ENCODE results near the gene COG7.

Gene COG7

GRCh38 chr16:23500212-23500861 lies 47.3 kb upstream of the COG7 start:
- H2BK12ac ChIP-seq (ENCODE audit: low read length), result no peak overlapping the region
- WGBS (ENCODE audit: extremely low coverage, insufficient coverage, insufficient read length), result no CpG with 5 or more reads among the region's 20 CpGs
- H3K4me3 ChIP-seq (ENCODE audit: low read depth, low read length), result no peak overlapping the region
- no peaks in the 10 kb centered on the region for H3K9me3 ChIP-seq (ENCODE audit: insufficient read depth, low read depth, low read length)
- H3K14ac ChIP-seq (ENCODE audit: low read length), result no peak overlapping the region
- H4K91ac ChIP-seq (ENCODE audit: low read depth, low read length), result no peak overlapping the region
- H3K4me1 ChIP-seq (ENCODE audit: control insufficient read depth in 1 of 2, insufficient read depth in 2 of 2, low read length in 2 of 2), result peaks cover 18 to 19% of the 10 kb centered on the region in 2 experiments
- H2BK120ac ChIP-seq (ENCODE audit: insufficient read depth, low read length, poor library complexity), result no peak overlapping the region
- peaks cover 5 to 7% of the 10 kb centered on the region in 2 experiments for H3K36me3 ChIP-seq (ENCODE audit: control insufficient read depth in 1 of 2, insufficient read depth in 2 of 2, low read length in 2 of 2)
- no peak for DNase-seq
- H3K79me2 ChIP-seq (ENCODE audit: control insufficient read depth, insufficient read depth, low read length, poor library complexity), result peaks cover 2% of the 10 kb centered on the region
- no peak overlapping the region for H3K18ac ChIP-seq (ENCODE audit: low read length)
- H2AK5ac ChIP-seq (ENCODE audit: low read length), result no peak overlapping the region
- H4K12ac ChIP-seq (ENCODE audit: low read depth, low read length), result no peak overlapping the region
- H2AFZ ChIP-seq (ENCODE audit: insufficient read depth, low read length, poor library complexity), result no peak overlapping the region
- H3K4me2 ChIP-seq (ENCODE audit: low read length), result no peak overlapping the region
- H3K79me1 ChIP-seq (ENCODE audit: low read length), result no peaks in the 10 kb centered on the region
- no peak overlapping the region for H4K8ac ChIP-seq (ENCODE audit: low read depth, low read length)
- H3K27me3 ChIP-seq (ENCODE audit: insufficient read depth, low read length), result no peaks in the 10 kb centered on the region
- H3K23ac ChIP-seq (ENCODE audit: low read length), result no peak overlapping the region
- H3K27ac ChIP-seq (ENCODE audit: low read depth, low read length), result no peak overlapping the region
- no peak overlapping the region for H2BK5ac ChIP-seq (ENCODE audit: low read depth, low read length, poor library complexity)
- H3K9ac ChIP-seq (ENCODE audit: low read length), result no peak overlapping the region
- H3K4ac ChIP-seq (ENCODE audit: low read depth, low read length), result no peak overlapping the region

DNA sequence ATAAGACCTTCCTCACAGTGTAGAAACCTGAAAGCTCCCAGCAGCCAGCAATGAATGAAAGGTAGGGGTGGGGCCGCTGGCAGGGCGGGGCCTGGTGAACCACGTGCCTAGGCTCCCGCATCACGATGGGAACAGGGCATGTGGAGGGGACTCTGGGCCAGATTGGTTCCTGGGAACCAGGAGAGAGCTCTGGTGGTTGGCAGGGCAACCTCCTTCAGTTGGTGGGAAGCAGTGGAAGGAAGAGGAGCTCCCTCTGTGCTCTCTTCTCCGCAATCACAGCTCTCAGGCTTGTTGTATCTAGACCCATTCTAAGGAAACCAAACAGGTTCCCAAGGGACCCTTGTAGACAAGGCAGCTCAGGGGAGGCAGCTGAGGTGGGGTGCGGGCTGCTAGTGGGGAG lies 46.8 kb upstream of the COG7 start:
- WGBS (ENCODE audit: extremely low coverage, insufficient coverage, insufficient read length), result no CpG with 5 or more reads among the region's 7 CpGs
- H3K27ac ChIP-seq (ENCODE audit: low read depth, low read length), result no peak overlapping the region
- H3K9ac ChIP-seq (ENCODE audit: low read length), result no peak overlapping the region
- H3K4me3 ChIP-seq (ENCODE audit: low read depth, low read length), result no peak overlapping the region
- DNase-seq, result no peak
- no peak overlapping the region for H2AK5ac ChIP-seq (ENCODE audit: low read length)
- H3K4me2 ChIP-seq (ENCODE audit: low read length), result no peak overlapping the region
- no peak overlapping the region for H2BK120ac ChIP-seq (ENCODE audit: insufficient read depth, low read length, poor library complexity)
- no peak overlapping the region for H4K12ac ChIP-seq (ENCODE audit: low read depth, low read length)
- H3K79me2 ChIP-seq (ENCODE audit: control insufficient read depth, insufficient read depth, low read length, poor library complexity), result no peaks in the 10 kb centered on the region
- H3K79me1 ChIP-seq (ENCODE audit: low read length), result no peaks in the 10 kb centered on the region
- H3K23ac ChIP-seq (ENCODE audit: low read length), result no peak overlapping the region
- H3K36me3 ChIP-seq (ENCODE audit: control insufficient read depth in 1 of 2, insufficient read depth in 2 of 2, low read length in 2 of 2), result peaks cover 5 to 8% of the 10 kb centered on the region in 2 experiments
- H3K4ac ChIP-seq (ENCODE audit: low read depth, low read length), result no peak overlapping the region
- no peak overlapping the region for H4K8ac ChIP-seq (ENCODE audit: low read depth, low read length)
- no peaks in the 10 kb centered on the region for H3K27me3 ChIP-seq (ENCODE audit: insufficient read depth, low read length)
- no peak overlapping the region for H4K91ac ChIP-seq (ENCODE audit: low read depth, low read length)
- H3K9me3 ChIP-seq (ENCODE audit: insufficient read depth, low read depth, low read length), result no peaks in the 10 kb centered on the region
- H2BK5ac ChIP-seq (ENCODE audit: low read depth, low read length, poor library complexity), result no peak overlapping the region
- no peak overlapping the region for H3K18ac ChIP-seq (ENCODE audit: low read length)
- peaks cover 16 to 17% of the 10 kb centered on the region in 2 experiments for H3K4me1 ChIP-seq (ENCODE audit: control insufficient read depth in 1 of 2, insufficient read depth in 2 of 2, low read length in 2 of 2)
- no peak overlapping the region for H2AFZ ChIP-seq (ENCODE audit: insufficient read depth, low read length, poor library complexity)
- H3K14ac ChIP-seq (ENCODE audit: low read length), result no peak overlapping the region
- H2BK12ac ChIP-seq (ENCODE audit: low read length), result no peak overlapping the region

DNA sequence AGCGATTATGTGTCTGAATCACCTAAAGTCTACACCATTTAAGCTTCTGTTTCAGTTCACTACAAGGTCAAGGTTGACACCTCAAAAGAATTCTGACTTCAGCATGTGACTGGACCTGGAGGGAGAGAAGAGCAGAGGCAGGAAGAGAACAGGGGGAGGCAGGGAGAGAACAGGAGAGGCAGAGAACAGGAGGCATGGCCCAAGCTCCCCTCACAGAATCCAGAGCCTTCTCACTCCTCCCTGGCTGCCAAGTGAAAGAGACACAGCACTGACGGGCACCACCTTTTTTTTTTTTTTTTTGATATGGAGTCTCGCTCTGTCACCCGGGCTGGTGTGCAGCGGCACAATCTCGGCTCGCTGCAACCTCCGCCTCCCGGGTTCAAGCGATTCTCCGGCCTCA lies 45.9 kb upstream of the COG7 start:
- H3K79me2 ChIP-seq (ENCODE audit: control insufficient read depth, insufficient read depth, low read length, poor library complexity), result no peaks in the 10 kb centered on the region
- H3K9ac ChIP-seq (ENCODE audit: low read length), result no peak overlapping the region
- H3K9me3 ChIP-seq (ENCODE audit: insufficient read depth, low read depth, low read length), result no peaks in the 10 kb centered on the region
- H3K4me1 ChIP-seq (ENCODE audit: control insufficient read depth in 1 of 2, insufficient read depth in 2 of 2, low read length in 2 of 2), result peaks cover 11 to 12% of the 10 kb centered on the region in 2 experiments
- no peak overlapping the region for H3K23ac ChIP-seq (ENCODE audit: low read length)
- H3K4me2 ChIP-seq (ENCODE audit: low read length), result no peak overlapping the region
- H3K36me3 ChIP-seq (ENCODE audit: control insufficient read depth in 1 of 2, insufficient read depth in 2 of 2, low read length in 2 of 2), result peaks cover 13 to 18% of the 10 kb centered on the region in 2 experiments
- no peak overlapping the region for H4K91ac ChIP-seq (ENCODE audit: low read depth, low read length)
- H3K27ac ChIP-seq (ENCODE audit: low read depth, low read length), result no peak overlapping the region
- no CpG with 5 or more reads among the region's 11 CpGs for WGBS (ENCODE audit: extremely low coverage, insufficient coverage, insufficient read length)
- no peak overlapping the region for H2AK5ac ChIP-seq (ENCODE audit: low read length)
- no peak overlapping the region for H4K8ac ChIP-seq (ENCODE audit: low read depth, low read length)
- H3K79me1 ChIP-seq (ENCODE audit: low read length), result no peaks in the 10 kb centered on the region
- H3K18ac ChIP-seq (ENCODE audit: low read length), result no peak overlapping the region
- H2AFZ ChIP-seq (ENCODE audit: insufficient read depth, low read length, poor library complexity), result no peak overlapping the region
- no peak overlapping the region for H2BK120ac ChIP-seq (ENCODE audit: insufficient read depth, low read length, poor library complexity)
- no peak overlapping the region for H4K12ac ChIP-seq (ENCODE audit: low read depth, low read length)
- H3K14ac ChIP-seq (ENCODE audit: low read length), result no peak overlapping the region
- no peak for DNase-seq
- peak overlapping the region; percentile 48 for H3K4ac ChIP-seq (ENCODE audit: low read depth, low read length)
- H3K27me3 ChIP-seq (ENCODE audit: insufficient read depth, low read length), result no peaks in the 10 kb centered on the region
- H2BK5ac ChIP-seq (ENCODE audit: low read depth, low read length, poor library complexity), result no peak overlapping the region
- H3K4me3 ChIP-seq (ENCODE audit: low read depth, low read length), result no peak overlapping the region
- H2BK12ac ChIP-seq (ENCODE audit: low read length), result no peak overlapping the region

GRCh38 chr16:23497543-23497868 lies 44.5 kb upstream of the COG7 start:
- DNase-seq, result no peak
- H2AFZ ChIP-seq (ENCODE audit: insufficient read depth, low read length, poor library complexity), result no peak overlapping the region
- WGBS (ENCODE audit: extremely low coverage, insufficient coverage, insufficient read length), result no CpG with 5 or more reads among the region's 6 CpGs
- H2BK5ac ChIP-seq (ENCODE audit: low read depth, low read length, poor library complexity), result no peak overlapping the region
- H3K4me3 ChIP-seq (ENCODE audit: low read depth, low read length), result no peak overlapping the region
- H2BK120ac ChIP-seq (ENCODE audit: insufficient read depth, low read length, poor library complexity), result no peak overlapping the region
- H3K27me3 ChIP-seq (ENCODE audit: insufficient read depth, low read length), result no peaks in the 10 kb centered on the region
- no peak overlapping the region for H4K8ac ChIP-seq (ENCODE audit: low read depth, low read length)
- H3K79me2 ChIP-seq (ENCODE audit: control insufficient read depth, insufficient read depth, low read length, poor library complexity), result no peaks in the 10 kb centered on the region
- no peak overlapping the region for H4K91ac ChIP-seq (ENCODE audit: low read depth, low read length)
- no peak overlapping the region for H3K4me2 ChIP-seq (ENCODE audit: low read length)
- H3K18ac ChIP-seq (ENCODE audit: low read length), result no peak overlapping the region
- peaks cover 2% of the 10 kb centered on the region for H3K9me3 ChIP-seq (ENCODE audit: insufficient read depth, low read depth, low read length)
- no peak overlapping the region for H2AK5ac ChIP-seq (ENCODE audit: low read length)
- H3K4me1 ChIP-seq (ENCODE audit: control insufficient read depth in 1 of 2, insufficient read depth in 2 of 2, low read length in 2 of 2), result peaks cover 12 to 14% of the 10 kb centered on the region in 2 experiments
- H3K9ac ChIP-seq (ENCODE audit: low read length), result no peak overlapping the region
- H3K27ac ChIP-seq (ENCODE audit: low read depth, low read length), result peak overlapping the region; percentile 8
- no peak overlapping the region for H3K14ac ChIP-seq (ENCODE audit: low read length)
- no peak overlapping the region for H3K4ac ChIP-seq (ENCODE audit: low read depth, low read length)
- H3K23ac ChIP-seq (ENCODE audit: low read length), result no peak overlapping the region
- peaks cover 25 to 29% of the 10 kb centered on the region in 2 experiments for H3K36me3 ChIP-seq (ENCODE audit: control insufficient read depth in 1 of 2, insufficient read depth in 2 of 2, low read length in 2 of 2)
- no peaks in the 10 kb centered on the region for H3K79me1 ChIP-seq (ENCODE audit: low read length)
- no peak overlapping the region for H4K12ac ChIP-seq (ENCODE audit: low read depth, low read length)
- H2BK12ac ChIP-seq (ENCODE audit: low read length), result no peak overlapping the region
